Measurements from ENCODE around the gene DRGX.

The DRGX gene

GRCh38 chr10:49333192-49333591 lies 62.7 kb downstream of the DRGX start:
- no peak for DNase-seq

GRCh38 chr10:49332768-49333167 lies 63.1 kb downstream of the DRGX start:
- DNase-seq: no peak

GRCh38 chr10:49332333-49332732 lies 63.6 kb downstream of the DRGX start:
- no peak for DNase-seq

- no peak for DNase-seq
Observed at GRCh38 chr10:49331431-49331830, 64.5 kb downstream of the DRGX start.

GRCh38 chr10:49330127-49330665 lies 65.7 kb downstream of the DRGX start:
- DNase-seq: no peak

GRCh38 chr10:49329146-49329505 lies 66.8 kb downstream of the DRGX start:
- no peak for DNase-seq

- no peak for DNase-seq
Observed at GRCh38 chr10:49328401-49329145, 67.3 kb downstream of the DRGX start.

- no peak for DNase-seq
Observed at GRCh38 chr10:49327036-49327813, 68.7 kb downstream of the DRGX start.

GRCh38 chr10:49325916-49326783 lies 69.7 kb downstream of the DRGX start:
- DNase-seq: no peak

- DNase-seq: no peak
Observed at GRCh38 chr10:49325131-49325915, 70.6 kb downstream of the DRGX start.

GRCh38 chr10:49324711-49325110 lies 71.2 kb downstream of the DRGX start:
- DNase-seq: no peak

GRCh38 chr10:49323896-49324270 lies 72.0 kb downstream of the DRGX start:
- DNase-seq: no peak

- no peak for DNase-seq
Observed at GRCh38 chr10:49323171-49323895, 72.6 kb downstream of the DRGX start.

GRCh38 chr10:49322371-49323170 lies 73.3 kb downstream of the DRGX start:
- DNase-seq: no peak

- no peak for DNase-seq
Observed at GRCh38 chr10:49321021-49321420, 74.9 kb downstream of the DRGX start.

GRCh38 chr10:49320191-49320590 lies 75.7 kb downstream of the DRGX start:
- DNase-seq: no peak

GRCh38 chr10:49319206-49319605 lies 76.7 kb downstream of the DRGX start:
- no peak for DNase-seq

- no peak for DNase-seq
Observed at GRCh38 chr10:49318755-49319154, 77.1 kb downstream of the DRGX start.

- DNase-seq: no peak
Observed at GRCh38 chr10:49318028-49318427, 77.9 kb downstream of the DRGX start.

- no peak for DNase-seq
Observed at GRCh38 chr10:49314806-49315205, 81.1 kb downstream of the DRGX start.
